ENCODE results near the gene PYCARD.
"Not testable (repeated sequence)": the region's sequence is repeated elsewhere in the genome, so short reads cannot be mapped to it uniquely, and the experiment has no call there.

PYCARD gene

DNA sequence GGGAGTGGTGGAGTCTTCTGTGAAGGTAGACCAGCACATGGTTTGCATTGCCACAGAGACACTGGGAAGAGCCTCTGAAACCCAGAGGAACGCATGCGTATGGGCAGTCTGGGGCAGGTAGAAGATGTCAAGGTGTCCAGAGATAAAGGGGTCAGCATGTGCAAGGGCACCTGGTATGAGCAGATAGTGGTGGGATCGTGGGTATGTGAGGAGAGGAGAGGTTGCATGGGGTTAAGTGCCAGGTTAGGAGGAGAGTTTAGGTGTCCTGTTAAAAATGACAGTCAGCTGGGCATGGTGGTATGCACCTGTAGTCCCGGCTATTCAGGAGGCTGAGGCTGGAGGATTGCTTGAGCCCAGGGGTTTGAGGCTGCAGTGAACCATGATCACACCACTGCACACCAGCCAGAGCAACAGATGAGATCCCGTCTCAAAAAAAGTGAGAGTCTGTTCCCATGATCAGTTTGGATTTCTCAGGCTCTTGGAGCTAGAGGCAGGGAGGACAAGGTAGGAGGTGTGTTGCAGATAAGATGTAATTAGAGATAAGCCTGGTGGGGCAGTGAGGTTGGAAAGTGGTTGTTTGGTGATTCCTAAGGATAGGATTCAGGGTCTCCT, 3.0 kb downstream of the PYCARD start:
- peaks cover 6% of the 10 kb centered on the region; the same call in 1 of the 2 replicates for H3K79me2 ChIP-seq (ENCODE audit: insufficient read depth, low read length)
- H2AFZ ChIP-seq (ENCODE audit: low read depth, low read length), result no peak overlapping the region
- H3K4me1 ChIP-seq (ENCODE audit: insufficient read depth, low read length), result peaks cover 26% of the 10 kb centered on the region
- H3K36me3 ChIP-seq (ENCODE audit: insufficient read depth, low read length), result peaks cover 30% of the 10 kb centered on the region
- no peaks in the 10 kb centered on the region for H3K9me3 ChIP-seq (ENCODE audit: insufficient read depth, low read length, severe bottlenecking)
- ATAC-seq (ENCODE audit: insufficient read depth, low read depth) (no peak), DNase-seq (no peak)
- H4K20me1 ChIP-seq (ENCODE audit: insufficient read depth, low read length), result peaks cover 37% of the 10 kb centered on the region; the same call in 1 of the 2 replicates
- peaks cover 12% of the 10 kb centered on the region for H3K27me3 ChIP-seq (ENCODE audit: insufficient read depth, low read length, poor library complexity)
- H3K27ac ChIP-seq (ENCODE audit: low read length), result no peak overlapping the region
- H3K4me3 ChIP-seq (ENCODE audit: low read depth in 1 of 2, low read length in 2 of 2), result no peak overlapping the region
- no peak overlapping the region for H3K9ac ChIP-seq (ENCODE audit: low read depth, low read length)
- no peak overlapping the region for H3K4me2 ChIP-seq (ENCODE audit: insufficient read depth, low read length)
- TF ChIP-seq EZH2 (IDR thresholded peaks at IDR 0.05; ENCODE audit: borderline replicate concordance, low read depth, low read length, severe bottlenecking), result no peak

DNA sequence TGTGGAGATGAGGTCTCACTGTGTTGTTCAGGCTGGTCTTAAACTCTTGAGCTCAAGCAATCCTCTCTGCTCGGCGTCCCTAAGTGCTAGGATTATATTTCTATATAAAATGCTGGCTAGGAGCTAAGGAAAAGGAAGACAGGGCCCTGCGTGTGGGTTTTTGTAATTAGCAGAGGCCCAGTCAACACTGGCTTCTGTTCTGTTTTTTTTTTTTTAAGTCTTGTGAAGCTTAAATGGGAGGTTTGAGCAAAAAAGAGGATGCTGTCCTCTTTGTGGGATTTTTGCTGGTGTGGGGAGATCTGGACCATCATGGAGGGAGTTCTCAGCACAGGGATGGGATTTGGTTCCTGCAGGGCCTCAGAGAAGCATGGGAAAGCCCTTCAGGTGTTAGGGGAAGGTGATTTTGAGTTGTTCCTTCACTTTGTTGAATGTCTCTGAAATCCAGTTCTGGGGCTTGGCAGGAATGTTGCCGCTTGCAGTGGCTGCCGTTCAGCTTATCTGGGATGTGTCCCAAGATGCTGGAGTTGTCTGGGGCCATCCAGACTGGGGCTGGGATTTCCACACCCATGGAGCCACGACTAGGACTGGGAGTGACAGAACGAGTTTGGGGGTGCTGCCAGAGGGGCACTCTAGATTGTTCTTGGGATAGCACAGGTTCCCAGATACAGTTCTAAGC, 4.2 kb downstream of the PYCARD start:
- Histone ChIP-seq H3K79me2 (ENCODE audit: insufficient read depth, low read length) (peaks cover 8% of the 10 kb centered on the region; the same call in 1 of the 2 replicates), H3K36me3 (ENCODE audit: insufficient read depth, low read length) (peaks cover 42% of the 10 kb centered on the region), H3K9ac (ENCODE audit: low read depth, low read length) (no peak overlapping the region), H3K9me3 (ENCODE audit: insufficient read depth, low read length, severe bottlenecking) (no peaks in the 10 kb centered on the region), H3K4me3 (ENCODE audit: low read depth in 1 of 2, low read length in 2 of 2) (no peak overlapping the region), H2AFZ (ENCODE audit: low read depth, low read length) (no peak overlapping the region), H4K20me1 (ENCODE audit: insufficient read depth, low read length) (peaks cover 47% of the 10 kb centered on the region; the same call in 1 of the 2 replicates), H3K27ac (ENCODE audit: low read length) (no peak overlapping the region), H3K27me3 (ENCODE audit: insufficient read depth, low read length, poor library complexity) (peaks cover 12% of the 10 kb centered on the region), H3K4me1 (ENCODE audit: insufficient read depth, low read length) (peaks cover 26% of the 10 kb centered on the region), H3K4me2 (ENCODE audit: insufficient read depth, low read length) (no peak overlapping the region)
- no peak for TF ChIP-seq EZH2 (IDR thresholded peaks at IDR 0.05; ENCODE audit: borderline replicate concordance, low read depth, low read length, severe bottlenecking)
- TF ChIP-seq, protein P1, sequence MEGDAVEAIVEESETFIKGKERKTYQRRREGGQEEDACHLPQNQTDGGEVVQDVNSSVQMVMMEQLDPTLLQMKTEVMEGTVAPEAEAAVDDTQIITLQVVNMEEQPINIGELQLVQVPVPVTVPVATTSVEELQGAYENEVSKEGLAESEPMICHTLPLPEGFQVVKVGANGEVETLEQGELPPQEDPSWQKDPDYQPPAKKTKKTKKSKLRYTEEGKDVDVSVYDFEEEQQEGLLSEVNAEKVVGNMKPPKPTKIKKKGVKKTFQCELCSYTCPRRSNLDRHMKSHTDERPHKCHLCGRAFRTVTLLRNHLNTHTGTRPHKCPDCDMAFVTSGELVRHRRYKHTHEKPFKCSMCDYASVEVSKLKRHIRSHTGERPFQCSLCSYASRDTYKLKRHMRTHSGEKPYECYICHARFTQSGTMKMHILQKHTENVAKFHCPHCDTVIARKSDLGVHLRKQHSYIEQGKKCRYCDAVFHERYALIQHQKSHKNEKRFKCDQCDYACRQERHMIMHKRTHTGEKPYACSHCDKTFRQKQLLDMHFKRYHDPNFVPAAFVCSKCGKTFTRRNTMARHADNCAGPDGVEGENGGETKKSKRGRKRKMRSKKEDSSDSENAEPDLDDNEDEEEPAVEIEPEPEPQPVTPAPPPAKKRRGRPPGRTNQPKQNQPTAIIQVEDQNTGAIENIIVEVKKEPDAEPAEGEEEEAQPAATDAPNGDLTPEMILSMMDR (IDR thresholded peaks at IDR 0.05; ENCODE audit: borderline replicate concordance, extremely low read depth, low read length, poor library complexity, severe bottlenecking), result no peak
- ATAC-seq (ENCODE audit: insufficient read depth, low read depth) (no peak), DNase-seq (no peak)

DNA sequence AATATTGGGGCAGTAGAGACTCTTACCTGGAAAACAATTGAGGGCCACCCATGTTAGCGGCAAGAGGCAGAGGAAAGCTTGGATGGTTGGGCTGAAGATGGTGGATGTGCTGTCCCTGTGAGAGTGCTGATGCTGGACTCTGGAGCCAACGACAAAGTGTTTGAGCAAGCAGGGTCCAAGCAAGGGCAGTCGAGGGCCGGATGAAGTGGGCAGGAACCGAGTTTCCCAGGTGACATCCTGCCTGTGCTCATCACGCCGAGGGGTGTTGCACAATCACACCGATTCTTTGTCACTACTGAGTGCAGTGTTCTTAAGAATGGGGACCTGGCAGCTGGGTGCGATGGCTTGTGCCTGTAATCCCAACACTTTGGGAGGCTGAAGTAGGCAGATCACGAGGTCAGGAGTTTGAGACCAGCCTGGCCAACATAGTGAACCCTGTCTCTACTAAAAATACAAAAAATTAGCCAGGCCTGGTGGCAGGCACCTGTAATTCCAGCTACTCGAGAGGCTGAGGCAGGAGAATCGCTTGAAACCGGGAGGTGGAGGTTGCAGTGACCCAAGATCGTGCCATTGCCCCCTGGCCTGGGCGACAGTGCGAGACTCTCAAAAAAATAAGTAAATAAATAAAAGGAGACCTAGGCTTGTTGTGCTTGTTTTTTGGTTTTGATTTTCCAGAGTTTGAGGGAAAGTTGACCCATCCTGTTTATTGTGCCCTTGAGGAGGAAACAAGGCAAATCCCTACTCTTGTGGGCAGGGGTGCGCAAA, 6.1 kb downstream of the PYCARD start:
- no peak overlapping the region for H3K9ac ChIP-seq (ENCODE audit: low read depth, low read length)
- no peak for DNase-seq
- peaks cover 17% of the 10 kb centered on the region for H3K79me2 ChIP-seq (ENCODE audit: insufficient read depth, low read length)
- peaks cover 65% of the 10 kb centered on the region for H4K20me1 ChIP-seq (ENCODE audit: insufficient read depth, low read length)
- H3K4me2 ChIP-seq (ENCODE audit: insufficient read depth, low read length), result no peak overlapping the region
- TF ChIP-seq, protein P1 (IDR thresholded peaks at IDR 0.05; ENCODE audit: borderline replicate concordance, extremely low read depth, low read length, poor library complexity, severe bottlenecking), result no peak
- TF ChIP-seq EZH2 (IDR thresholded peaks at IDR 0.05; ENCODE audit: borderline replicate concordance, low read depth, low read length, severe bottlenecking), result no peak
- H3K27ac ChIP-seq (ENCODE audit: low read length), result no peak overlapping the region
- peaks cover 9% of the 10 kb centered on the region for H3K4me1 ChIP-seq (ENCODE audit: insufficient read depth, low read length)
- H3K36me3 ChIP-seq (ENCODE audit: insufficient read depth, low read length), result peaks cover 61% of the 10 kb centered on the region
- no peaks in the 10 kb centered on the region for H3K27me3 ChIP-seq (ENCODE audit: insufficient read depth, low read length, poor library complexity)
- ATAC-seq (ENCODE audit: insufficient read depth, low read depth), result no peak
- no peak overlapping the region for H3K4me3 ChIP-seq (ENCODE audit: low read depth in 1 of 2, low read length in 2 of 2)
- no peaks in the 10 kb centered on the region for H3K9me3 ChIP-seq (ENCODE audit: insufficient read depth, low read length, severe bottlenecking)
- no peak overlapping the region for H2AFZ ChIP-seq (ENCODE audit: low read depth, low read length)

DNA sequence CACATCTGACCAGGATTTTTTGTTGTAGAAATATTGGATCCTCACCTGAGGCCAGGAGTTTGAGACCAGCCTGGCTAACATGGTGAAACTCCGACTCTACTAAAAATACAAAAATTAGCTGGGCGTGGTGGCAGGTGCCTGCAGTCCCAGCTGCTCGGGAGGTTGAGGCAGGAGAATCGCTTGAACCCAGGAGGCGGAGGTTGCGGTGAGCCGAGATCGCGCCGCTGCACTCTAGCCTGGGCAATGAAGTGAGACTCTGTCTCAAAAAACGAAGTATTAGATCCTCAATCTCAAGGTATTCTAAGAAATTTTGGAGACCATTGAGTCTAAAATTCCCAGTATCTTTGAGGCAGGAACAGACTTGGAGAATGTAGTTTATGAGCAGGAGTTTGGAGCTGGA, 6.7 kb downstream of the PYCARD start:
- not testable (repeated sequence) for ATAC-seq (ENCODE audit: insufficient read depth, low read depth)

More for the DNA sequence above, 6.7 kb downstream of the PYCARD start:
- not testable (repeated sequence) for H3K4me2 ChIP-seq (ENCODE audit: insufficient read depth, low read length); H3K9me3 ChIP-seq (ENCODE audit: insufficient read depth, low read length, severe bottlenecking); DNase-seq; H3K27ac ChIP-seq (ENCODE audit: low read length); H3K4me3 ChIP-seq (ENCODE audit: low read depth in 1 of 2, low read length in 2 of 2); H2AFZ ChIP-seq (ENCODE audit: low read depth, low read length); H3K27me3 ChIP-seq (ENCODE audit: insufficient read depth, low read length, poor library complexity); H3K4me1 ChIP-seq (ENCODE audit: insufficient read depth, low read length); H3K9ac ChIP-seq (ENCODE audit: low read depth, low read length)
- Histone ChIP-seq H3K36me3 (ENCODE audit: insufficient read depth, low read length) (peaks cover 67% of the 10 kb centered on the region), H4K20me1 (ENCODE audit: insufficient read depth, low read length) (peaks cover 69% of the 10 kb centered on the region), H3K79me2 (ENCODE audit: insufficient read depth, low read length) (peaks cover 20% of the 10 kb centered on the region)

Data from DND-41 (cell line).